HG03103 (cell line): ENCODE data around the gene TMPRSS3.

Experiments used
- ATAC-seq: cut with Tn5 transposase; IDR thresholded peaks from one replicate; pipeline ENCODE4 v1.9.1; 2021; ENCODE audit warnings: low read depth; ENCODE audit not compliant: unreplicated experiment

The TMPRSS3 gene

DNA sequence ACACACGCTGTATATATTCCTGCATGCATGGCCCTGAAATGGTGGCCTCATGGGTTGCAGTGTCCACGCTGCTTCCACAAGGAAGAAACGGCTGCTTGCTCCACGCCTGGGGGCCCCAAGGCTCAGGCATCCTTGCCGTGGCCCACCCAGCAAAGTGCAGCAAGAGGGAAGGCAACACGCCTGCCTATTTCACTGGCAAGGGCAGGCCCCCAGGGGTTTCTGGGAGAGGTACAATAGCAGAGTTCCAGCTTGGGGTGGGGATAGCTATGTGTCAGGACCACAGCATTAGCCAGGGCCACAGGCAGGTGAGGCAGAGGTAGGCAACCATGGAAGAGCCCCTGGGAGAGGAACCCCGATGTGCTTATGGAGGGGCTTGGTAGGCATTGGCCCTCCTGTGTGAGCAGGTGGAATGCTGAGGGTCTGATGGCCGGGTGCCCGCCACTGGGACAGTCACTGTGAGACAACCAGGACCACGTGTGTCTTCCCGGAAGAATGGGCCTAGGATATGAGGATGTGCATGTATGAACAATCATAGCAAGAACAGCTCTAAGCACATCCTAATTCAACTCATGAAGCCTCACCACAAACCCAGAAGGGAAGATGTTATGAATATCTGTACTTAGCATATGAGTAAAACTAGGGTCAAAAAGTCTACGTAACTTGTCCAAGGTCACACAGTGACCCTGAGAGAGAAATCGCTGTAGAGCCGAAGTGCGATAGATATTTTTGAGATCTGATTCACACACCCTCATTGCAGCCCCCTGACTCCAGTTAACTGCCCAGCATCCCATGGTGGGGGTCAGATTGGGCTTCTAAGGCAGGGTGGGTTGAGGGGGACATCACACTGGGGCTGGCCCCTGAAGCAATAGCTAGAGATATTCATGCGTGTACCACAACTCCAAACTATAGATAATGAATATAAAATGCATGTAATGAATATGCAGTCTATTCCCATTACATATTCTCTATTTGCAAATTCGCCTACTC, 56.8 kb downstream of the TMPRSS3 start:
- ATAC-seq = no peak

DNA sequence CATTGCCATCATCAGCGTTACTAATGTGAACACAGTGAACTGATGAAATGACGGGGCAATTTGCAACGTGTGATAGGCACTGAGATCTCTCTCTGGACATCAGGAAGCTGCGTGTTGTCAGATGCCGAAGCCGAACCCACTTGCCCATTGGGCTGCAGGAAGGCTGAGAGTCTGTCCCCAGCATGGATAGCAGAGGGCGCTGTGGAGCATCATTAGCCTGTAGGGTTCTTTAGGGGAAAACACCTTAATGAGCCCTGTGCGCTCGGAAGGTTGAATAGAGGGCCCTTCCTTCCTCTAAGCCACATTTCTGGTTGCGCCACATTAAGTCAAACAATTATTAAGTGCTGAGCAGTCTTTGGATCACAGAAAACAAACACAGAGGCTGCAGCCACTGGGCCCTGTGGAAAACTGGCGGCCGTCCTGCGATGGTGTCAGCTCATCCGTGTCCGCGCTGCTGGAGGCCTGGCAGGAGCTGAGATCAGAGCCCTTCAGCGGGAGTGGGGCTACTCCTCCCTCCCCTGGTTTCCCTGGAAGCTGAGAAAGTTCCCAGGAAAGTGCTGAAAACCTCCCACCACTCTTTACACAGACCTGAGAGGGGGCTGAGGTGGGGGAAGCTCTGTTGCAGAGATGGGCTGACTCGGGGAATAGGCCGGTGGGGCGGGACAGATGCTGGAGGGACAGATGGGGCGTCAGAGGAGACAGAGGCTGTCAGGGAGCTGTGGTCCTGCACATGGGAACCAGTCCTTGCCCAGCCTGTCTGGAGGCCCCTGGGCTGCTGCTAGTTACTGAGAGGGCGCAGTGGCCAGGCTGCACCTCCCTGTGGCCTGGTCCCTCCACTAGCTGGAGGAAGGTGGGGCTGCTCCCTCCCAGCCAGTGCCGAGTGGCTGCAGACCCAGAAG, 57.8 kb downstream of the TMPRSS3 start:
- no peak for ATAC-seq

DNA sequence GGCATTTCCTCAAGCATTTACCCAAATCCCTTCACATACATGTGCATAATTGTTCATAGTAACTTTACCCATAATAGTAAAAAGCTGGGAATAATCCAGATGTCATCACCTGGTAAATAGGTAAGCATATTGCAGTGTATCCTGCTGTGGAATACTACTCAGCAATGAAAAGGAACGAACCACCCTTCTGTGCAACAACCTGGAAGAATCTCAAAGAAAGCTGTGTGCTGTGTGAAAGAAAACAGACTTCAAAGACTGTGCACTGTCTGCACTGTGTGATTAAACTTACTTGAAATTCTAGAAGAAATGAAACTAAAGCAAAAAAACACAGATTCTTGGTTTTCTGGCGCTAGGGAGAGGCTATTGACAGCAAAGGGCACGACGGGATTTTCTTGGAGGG, 58.6 kb downstream of the TMPRSS3 start:
- ATAC-seq = no peak

DNA sequence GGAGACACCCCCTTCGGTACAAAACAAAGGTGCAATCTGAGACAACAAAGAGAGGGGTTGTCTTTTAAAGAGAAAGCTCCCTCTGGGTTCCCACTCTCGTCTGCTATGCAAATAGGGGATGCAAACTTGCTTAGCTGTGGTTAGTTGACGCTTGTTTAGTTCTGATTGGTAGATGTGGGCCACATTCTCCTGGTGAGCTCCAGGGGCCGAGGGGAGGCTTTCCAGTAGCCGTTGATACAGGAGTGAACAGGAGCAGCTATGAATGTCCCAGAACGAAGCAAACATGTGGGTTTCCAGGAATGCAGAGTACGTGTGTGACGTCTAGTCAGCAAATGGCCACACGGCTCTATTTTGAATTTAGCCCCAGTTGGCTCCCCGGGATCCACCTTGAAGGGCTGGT, 59.8 kb downstream of the TMPRSS3 start:
- ATAC-seq = no peak

DNA sequence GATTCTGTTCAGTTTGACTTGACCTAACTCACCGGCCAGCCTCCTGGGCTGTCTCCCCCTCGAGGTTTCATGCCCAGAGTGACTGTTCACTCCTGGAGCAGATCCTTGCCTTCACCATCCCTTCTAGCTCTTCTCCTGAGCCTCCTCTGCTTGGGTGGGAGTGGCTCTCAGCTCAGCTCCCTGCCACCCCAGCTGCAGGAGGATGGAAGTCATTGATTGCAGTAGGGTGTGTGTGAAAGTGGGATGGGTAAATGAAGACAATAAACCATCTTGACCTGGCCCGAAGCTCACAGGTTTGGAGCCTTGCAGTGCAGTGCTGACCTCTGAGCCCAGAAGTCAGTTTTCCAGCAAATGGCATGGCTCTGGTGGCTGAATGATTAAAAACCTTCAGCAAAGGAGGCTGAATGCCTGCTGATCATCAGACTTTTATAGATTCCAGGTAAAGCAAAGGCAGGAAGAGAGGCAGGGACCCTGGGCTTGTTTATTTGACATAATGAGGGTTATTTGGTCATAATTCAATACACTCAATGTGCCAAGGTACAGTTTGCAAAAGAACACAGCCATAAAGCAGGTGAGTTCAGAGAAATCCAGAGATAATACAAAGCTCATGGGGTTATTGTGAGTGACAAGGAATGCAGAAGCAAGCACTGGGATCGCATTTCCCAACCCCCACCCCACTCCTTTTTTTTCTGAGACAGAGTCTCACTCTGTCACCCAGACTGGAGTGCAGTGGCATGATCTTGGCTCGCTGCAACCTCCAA, 63.1 kb downstream of the TMPRSS3 start:
- no peak for ATAC-seq

DNA sequence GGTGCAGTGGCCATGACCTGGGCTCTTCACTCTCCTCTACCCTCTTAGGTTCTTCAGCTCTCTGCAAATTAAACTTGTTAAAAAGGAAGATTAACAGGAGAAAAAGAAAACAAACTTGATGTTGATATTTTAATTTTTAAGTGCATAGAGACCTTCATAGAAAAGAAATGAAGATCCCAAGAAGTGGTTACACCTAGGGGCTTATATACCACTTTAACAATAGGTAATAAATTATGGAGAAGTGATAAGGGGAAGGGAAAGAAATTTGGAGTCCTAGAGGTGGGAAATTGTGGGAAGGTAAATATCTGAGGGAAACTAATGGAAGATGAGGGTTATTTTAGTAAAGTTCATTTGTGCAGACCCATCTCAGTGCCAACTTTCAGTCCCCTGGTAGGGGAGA, 64.2 kb downstream of the TMPRSS3 start:
- ATAC-seq = no peak

DNA sequence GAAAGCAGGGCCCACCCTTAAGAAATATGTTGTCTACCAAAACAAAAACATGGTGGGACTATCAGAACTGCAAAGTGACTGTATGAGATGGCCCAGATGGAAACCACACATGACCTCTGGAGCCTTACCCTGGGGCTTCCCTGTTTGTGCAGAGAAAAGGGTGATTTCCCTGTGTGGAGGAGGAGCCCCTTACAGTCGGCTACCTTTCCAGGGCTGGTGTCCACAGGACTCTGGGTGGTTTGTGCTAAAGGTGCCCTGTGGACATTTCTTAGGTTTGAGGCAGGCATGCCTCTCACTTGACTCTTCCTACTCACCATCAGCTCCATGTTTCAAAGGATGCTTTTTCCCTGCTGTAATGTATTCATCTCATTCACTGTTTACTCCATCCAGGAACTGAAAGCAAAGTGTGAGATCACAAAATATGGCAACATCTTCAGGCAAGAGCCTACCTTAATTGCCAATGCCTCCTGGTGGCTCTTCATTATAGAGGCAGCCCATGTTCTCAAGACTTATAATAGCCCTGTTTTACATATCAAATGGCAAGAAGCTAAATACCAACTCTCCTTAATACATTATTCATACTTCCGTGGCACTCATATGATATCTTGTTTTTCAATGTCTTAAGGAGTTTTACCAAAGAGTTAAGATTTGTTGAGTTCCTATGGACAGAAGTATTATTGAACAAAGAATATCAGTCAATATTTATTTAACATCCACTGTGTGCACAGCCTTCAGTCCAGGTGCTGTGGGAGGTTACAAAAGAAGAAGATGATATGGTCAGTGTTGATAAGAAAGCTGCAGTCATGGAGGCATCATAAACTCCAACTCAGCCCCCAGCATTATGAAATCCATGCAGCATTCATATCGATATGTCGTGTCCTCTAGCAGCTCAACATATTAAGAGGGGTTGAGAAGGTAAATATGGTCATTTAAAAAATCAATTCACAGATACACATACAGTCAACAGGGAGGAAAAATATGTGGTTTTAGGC, 65.2 kb downstream of the TMPRSS3 start:
- ATAC-seq = no peak

DNA sequence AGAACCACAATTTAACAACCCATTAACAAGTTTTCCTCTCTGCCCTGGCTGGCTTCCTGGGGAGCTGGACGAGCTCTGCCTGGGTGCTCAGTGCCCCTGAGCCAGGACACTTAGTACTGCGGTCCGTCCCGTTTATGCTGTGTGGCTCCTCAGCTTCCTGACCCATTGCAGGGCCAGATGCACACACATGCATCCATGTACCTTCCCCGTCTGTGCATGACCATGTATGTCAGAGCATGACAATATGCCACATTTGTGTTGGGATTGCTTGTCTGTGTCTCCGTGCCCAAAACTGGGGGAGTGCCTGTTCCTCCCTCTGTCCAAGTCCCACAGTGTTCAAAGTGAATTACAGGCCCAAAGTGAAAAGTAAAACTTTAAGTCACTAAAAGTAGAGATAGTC, 71.0 kb downstream of the TMPRSS3 start:
- ATAC-seq = no peak
